ENCODE measurements around the gene RAPGEF2. TPM values are rescaled to one million over a fixed set of nuclear protein-coding genes. Genes with fewer than 3 reads are reported as not detected.

The RAPGEF2 gene
- total RNA-seq, 1 experiment from 2014 or later, result 17.6 TPM

DNA sequence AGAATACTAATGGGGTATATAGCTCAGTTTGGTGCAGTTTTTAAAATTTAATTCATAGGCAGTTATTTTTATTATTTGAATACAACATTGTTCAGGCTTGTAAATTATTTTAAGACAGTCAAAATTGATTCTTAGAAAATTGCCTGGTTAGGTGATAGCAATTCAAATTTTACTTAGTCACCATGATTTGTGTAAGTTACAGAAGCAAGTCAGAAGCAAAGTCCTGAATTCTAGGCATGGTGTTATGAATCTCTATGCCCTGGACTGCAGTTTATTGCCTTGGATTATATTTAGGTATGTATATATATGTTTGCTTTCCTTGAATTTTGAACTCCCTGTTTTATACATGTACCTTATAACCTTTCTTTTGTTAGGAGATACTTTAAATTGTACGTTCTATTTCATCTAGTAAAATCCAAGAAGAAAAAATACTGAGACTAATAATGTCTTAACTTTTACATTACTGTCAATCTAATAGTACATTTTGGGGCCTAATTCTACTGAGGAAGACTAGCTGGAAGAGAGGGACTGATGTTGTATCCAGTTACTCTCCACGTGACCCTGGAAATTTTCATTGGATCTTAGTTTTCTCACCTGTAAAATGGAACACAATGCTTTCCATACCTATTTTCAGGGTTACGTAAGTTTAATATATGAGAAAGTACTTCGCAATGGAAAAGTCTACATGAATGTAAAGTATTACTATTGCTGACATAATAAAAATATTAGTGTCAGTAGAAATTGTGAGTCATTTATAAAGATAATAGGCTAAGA, 25.1 kb downstream of the RAPGEF2 start:
- H3K9me3 ChIP-seq (ENCODE audit: control insufficient read depth, insufficient read depth, low read depth, low read length), result no peaks in the 10 kb centered on the region
- H3K4me3 ChIP-seq (ENCODE audit: low read depth in 2 of 2, low read length in 2 of 2), result no peak overlapping the region
- H3K27ac ChIP-seq (ENCODE audit: low read length), result no peak overlapping the region
- ChIA-PET CTCF (no interaction called here), POLR2A (no interaction called here)
- DNase-seq (ENCODE audit: low read depth, low spot score) (no peak), ATAC-seq (no peak)
- no peak for TF ChIP-seq POLR2AphosphoS5 (IDR thresholded peaks at IDR 0.05; ENCODE audit: low read depth, low read length)
- no peak for TF ChIP-seq TCF7L2 (IDR thresholded peaks at IDR 0.05; ENCODE audit: low read depth, low read length)
- TF ChIP-seq, protein P1, sequence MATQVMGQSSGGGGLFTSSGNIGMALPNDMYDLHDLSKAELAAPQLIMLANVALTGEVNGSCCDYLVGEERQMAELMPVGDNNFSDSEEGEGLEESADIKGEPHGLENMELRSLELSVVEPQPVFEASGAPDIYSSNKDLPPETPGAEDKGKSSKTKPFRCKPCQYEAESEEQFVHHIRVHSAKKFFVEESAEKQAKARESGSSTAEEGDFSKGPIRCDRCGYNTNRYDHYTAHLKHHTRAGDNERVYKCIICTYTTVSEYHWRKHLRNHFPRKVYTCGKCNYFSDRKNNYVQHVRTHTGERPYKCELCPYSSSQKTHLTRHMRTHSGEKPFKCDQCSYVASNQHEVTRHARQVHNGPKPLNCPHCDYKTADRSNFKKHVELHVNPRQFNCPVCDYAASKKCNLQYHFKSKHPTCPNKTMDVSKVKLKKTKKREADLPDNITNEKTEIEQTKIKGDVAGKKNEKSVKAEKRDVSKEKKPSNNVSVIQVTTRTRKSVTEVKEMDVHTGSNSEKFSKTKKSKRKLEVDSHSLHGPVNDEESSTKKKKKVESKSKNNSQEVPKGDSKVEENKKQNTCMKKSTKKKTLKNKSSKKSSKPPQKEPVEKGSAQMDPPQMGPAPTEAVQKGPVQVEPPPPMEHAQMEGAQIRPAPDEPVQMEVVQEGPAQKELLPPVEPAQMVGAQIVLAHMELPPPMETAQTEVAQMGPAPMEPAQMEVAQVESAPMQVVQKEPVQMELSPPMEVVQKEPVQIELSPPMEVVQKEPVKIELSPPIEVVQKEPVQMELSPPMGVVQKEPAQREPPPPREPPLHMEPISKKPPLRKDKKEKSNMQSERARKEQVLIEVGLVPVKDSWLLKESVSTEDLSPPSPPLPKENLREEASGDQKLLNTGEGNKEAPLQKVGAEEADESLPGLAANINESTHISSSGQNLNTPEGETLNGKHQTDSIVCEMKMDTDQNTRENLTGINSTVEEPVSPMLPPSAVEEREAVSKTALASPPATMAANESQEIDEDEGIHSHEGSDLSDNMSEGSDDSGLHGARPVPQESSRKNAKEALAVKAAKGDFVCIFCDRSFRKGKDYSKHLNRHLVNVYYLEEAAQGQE (IDR thresholded peaks at IDR 0.05; ENCODE audit: insufficient read depth in 1 of 2, low read depth in 2 of 2, low read length in 1 of 2), result no peak
- TF ChIP-seq, protein P2, sequence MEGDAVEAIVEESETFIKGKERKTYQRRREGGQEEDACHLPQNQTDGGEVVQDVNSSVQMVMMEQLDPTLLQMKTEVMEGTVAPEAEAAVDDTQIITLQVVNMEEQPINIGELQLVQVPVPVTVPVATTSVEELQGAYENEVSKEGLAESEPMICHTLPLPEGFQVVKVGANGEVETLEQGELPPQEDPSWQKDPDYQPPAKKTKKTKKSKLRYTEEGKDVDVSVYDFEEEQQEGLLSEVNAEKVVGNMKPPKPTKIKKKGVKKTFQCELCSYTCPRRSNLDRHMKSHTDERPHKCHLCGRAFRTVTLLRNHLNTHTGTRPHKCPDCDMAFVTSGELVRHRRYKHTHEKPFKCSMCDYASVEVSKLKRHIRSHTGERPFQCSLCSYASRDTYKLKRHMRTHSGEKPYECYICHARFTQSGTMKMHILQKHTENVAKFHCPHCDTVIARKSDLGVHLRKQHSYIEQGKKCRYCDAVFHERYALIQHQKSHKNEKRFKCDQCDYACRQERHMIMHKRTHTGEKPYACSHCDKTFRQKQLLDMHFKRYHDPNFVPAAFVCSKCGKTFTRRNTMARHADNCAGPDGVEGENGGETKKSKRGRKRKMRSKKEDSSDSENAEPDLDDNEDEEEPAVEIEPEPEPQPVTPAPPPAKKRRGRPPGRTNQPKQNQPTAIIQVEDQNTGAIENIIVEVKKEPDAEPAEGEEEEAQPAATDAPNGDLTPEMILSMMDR (IDR thresholded peaks at IDR 0.05), result no peak
- no peak for TF ChIP-seq SIN3A (IDR thresholded peaks at IDR 0.05; ENCODE audit: borderline replicate concordance, insufficient read depth, low read depth, low read length)
- no peaks in the 10 kb centered on the region for H3K27me3 ChIP-seq (ENCODE audit: control insufficient read depth, insufficient read depth, low read length)
- in situ Hi-C loops (cut with HindIII; ENCODE audit: low pct_unique_long_range_greater_than_20kb, low sequenced_read_pairs), result no loop called here
- no peaks in the 10 kb centered on the region for H3K36me3 ChIP-seq (ENCODE audit: control insufficient read depth, insufficient read depth, low read length)
- intact Hi-C loops (cut with micrococcal nuclease; ENCODE audit: unreplicated experiment), result no loop called here
- no peaks in the 10 kb centered on the region for H3K4me1 ChIP-seq (ENCODE audit: control insufficient read depth, insufficient read depth, low read length)
- no TSS peak for BruUV-seq (replicated peaks)

DNA sequence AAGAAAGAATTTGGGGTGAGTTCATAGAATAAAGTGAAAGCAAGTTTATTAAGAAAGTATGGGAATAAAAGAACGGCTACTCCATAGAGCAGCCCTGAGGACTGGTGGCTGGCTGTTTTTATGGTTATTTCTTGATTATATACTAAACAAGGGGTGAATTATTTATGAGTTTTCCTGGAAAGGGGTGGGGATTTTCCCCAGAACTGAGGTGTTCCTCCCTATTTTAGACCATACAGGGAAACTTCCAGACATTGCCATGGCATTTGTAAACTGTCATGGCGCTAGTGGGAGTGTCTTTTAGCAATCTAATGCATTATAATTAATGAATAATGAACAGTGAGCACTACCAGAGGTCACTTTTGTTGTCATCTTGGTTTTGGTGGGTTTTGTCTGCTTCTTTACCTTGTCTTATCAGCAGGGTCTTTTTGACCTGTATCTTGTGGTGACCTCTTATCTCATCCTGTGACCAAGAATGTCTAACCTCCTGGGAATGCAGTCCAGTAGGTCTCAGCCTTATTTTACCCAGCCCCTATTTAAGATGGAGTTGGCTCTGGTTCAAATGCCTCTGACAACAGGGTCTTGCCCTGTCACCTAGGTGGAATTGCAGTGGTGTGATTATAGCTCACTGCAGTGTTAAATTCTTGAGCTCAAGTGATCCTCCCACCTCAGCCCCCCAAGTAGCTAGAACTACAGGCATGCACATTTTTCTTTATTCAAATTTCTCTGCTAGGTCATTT, 27.1 kb downstream of the RAPGEF2 start:
- ChIA-PET POLR2A (no interaction called here), CTCF (interaction anchor here (0.6 kb wide), 1 partner anchor 14 kb away, joined by 7 read pairs; no protein-coding TSS in a partner anchor)
- no peaks in the 10 kb centered on the region for H3K9me3 ChIP-seq (ENCODE audit: control insufficient read depth, insufficient read depth, low read depth, low read length)
- intact Hi-C loops (cut with micrococcal nuclease; ENCODE audit: unreplicated experiment), result no loop called here
- no peak overlapping the region for H3K4me3 ChIP-seq (ENCODE audit: low read depth in 2 of 2, low read length in 2 of 2)
- no peak overlapping the region for H3K27ac ChIP-seq (ENCODE audit: low read length)
- H3K27me3 ChIP-seq (ENCODE audit: control insufficient read depth, insufficient read depth, low read length), result no peaks in the 10 kb centered on the region
- BruUV-seq (replicated peaks), result no TSS peak
- no peaks in the 10 kb centered on the region for H3K36me3 ChIP-seq (ENCODE audit: control insufficient read depth, insufficient read depth, low read length)
- no peak for DNase-seq (ENCODE audit: low read depth, low spot score)
- no peaks in the 10 kb centered on the region for H3K4me1 ChIP-seq (ENCODE audit: control insufficient read depth, insufficient read depth, low read length)
- in situ Hi-C loops (cut with HindIII; ENCODE audit: low pct_unique_long_range_greater_than_20kb, low sequenced_read_pairs), result no loop called here
- TF ChIP-seq POLR2AphosphoS5 (IDR thresholded peaks at IDR 0.05; ENCODE audit: low read depth, low read length), result no peak
- no peak for TF ChIP-seq TCF7L2 (IDR thresholded peaks at IDR 0.05; ENCODE audit: low read depth, low read length)
- TF ChIP-seq SIN3A (IDR thresholded peaks at IDR 0.05; ENCODE audit: borderline replicate concordance, insufficient read depth, low read depth, low read length), result no peak
- TF ChIP-seq, protein P2 (IDR thresholded peaks at IDR 0.05), result no peak
- TF ChIP-seq, protein P1 (IDR thresholded peaks at IDR 0.05; ENCODE audit: insufficient read depth in 1 of 2, low read depth in 2 of 2, low read length in 1 of 2), result no peak
- ATAC-seq, result no peak

Data from Panc1 (cell line).